ENCODE data around the gene SNX6.

DNA sequence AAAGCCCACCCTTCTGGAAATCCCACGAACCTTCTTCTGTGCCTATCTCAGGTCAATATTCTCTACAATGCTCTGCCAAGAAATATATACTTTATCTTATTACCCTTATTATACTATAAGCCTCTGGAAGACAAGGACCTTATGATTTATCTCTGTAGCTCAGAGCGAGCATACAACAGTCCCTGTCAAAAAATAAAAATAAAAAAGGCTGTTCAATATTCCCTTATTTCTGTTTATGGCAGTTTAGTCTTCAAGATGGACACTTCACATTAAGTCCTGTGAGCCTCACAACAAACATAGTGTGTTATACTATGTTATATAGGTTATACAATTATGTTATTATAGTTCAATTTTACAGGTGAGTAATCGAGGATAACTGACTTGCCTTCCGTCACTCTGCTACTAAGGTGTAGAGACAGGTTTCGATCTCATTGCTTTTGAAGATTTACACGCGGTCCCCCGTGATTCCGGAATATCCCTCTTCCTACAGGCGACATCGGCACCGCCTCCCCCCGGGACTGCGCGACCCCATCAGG lies 91.0 kb downstream of the SNX6 start:
- no peak for TF ChIP-seq SP1 (IDR thresholded peaks at IDR 0.05)
- no peak for TF ChIP-seq NFRKB (IDR thresholded peaks at IDR 0.05)
- TF ChIP-seq FOXM1 (IDR thresholded peaks at IDR 0.05; ENCODE audit: borderline replicate concordance) = no peak
- no peak for TF ChIP-seq LEF1 (IDR thresholded peaks at IDR 0.05; ENCODE audit: borderline replicate concordance)
- no peak for TF ChIP-seq CTBP1 (IDR thresholded peaks at IDR 0.05; ENCODE audit: borderline replicate concordance)
- no peak for TF ChIP-seq FOXA1 (IDR thresholded peaks at IDR 0.05)
- TF ChIP-seq ELF4 (IDR thresholded peaks at IDR 0.05) = no peak
